ENCODE results near the gene ZNF106.

Gene ZNF106

GRCh38 chr15:42490671-42491538 lies at the start of gene ZNF106:
TSS of gene ZNF106 (minus strand) at chr15:42491141. CDS start at chr15:42472289, 18,852 bp downstream.
- DNase-seq (ENCODE audit: low spot score) = peak; percentile 61

GRCh38 chr15:42533246-42533645 lies 42.3 kb upstream of the ZNF106 start:
- DNase-seq (ENCODE audit: low spot score) = no peak

- no peak for DNase-seq (ENCODE audit: low spot score)
Observed at GRCh38 chr15:42528970-42529369, 38.0 kb upstream of the ZNF106 start.

- DNase-seq (ENCODE audit: low spot score) = no peak
Observed at GRCh38 chr15:42523331-42523730, 32.4 kb upstream of the ZNF106 start.

GRCh38 chr15:42511007-42511391 lies 20.1 kb upstream of the ZNF106 start:
- no peak for DNase-seq (ENCODE audit: low spot score)

GRCh38 chr15:42510258-42511006 lies 19.5 kb upstream of the ZNF106 start:
- DNase-seq (ENCODE audit: low spot score) = no peak

- no peak for DNase-seq (ENCODE audit: low spot score)
Observed at GRCh38 chr15:42508263-42508690, 17.3 kb upstream of the ZNF106 start.

- DNase-seq (ENCODE audit: low spot score) = no peak
Observed at GRCh38 chr15:42507514-42507913, 16.6 kb upstream of the ZNF106 start.

- DNase-seq (ENCODE audit: low spot score) = no peak
Observed at GRCh38 chr15:42504631-42505030, 13.7 kb upstream of the ZNF106 start.

GRCh38 chr15:42503825-42504224 lies 12.9 kb upstream of the ZNF106 start:
- no peak for DNase-seq (ENCODE audit: low spot score)

- no peak for DNase-seq (ENCODE audit: low spot score)
Observed at GRCh38 chr15:42502477-42502876, 11.5 kb upstream of the ZNF106 start.

- DNase-seq (ENCODE audit: low spot score) = no peak
Observed at GRCh38 chr15:42499858-42500609, 9.1 kb upstream of the ZNF106 start.

GRCh38 chr15:42498212-42499068 lies 7.5 kb upstream of the ZNF106 start:
- DNase-seq (ENCODE audit: low spot score) = no peak

- peak; percentile 87 for DNase-seq (ENCODE audit: low spot score)
Observed at GRCh38 chr15:42495361-42496212, 4.6 kb upstream of the ZNF106 start, which contains the start of gene SNAP23. TSS of gene SNAP23 (plus strand) at chr15:42495634. CDS start at chr15:42511847, 16,213 bp downstream.

- peak; percentile 15 for DNase-seq (ENCODE audit: low spot score)
Observed at GRCh38 chr15:42494998-42495360, 4.0 kb upstream of the ZNF106 start.

- DNase-seq (ENCODE audit: low spot score) = no peak
Observed at GRCh38 chr15:42493679-42494078, 2.7 kb upstream of the ZNF106 start.

- DNase-seq (ENCODE audit: low spot score) = no peak
Observed at GRCh38 chr15:42491539-42492225, 741 bp upstream of the ZNF106 start.

- peak; percentile 20 for DNase-seq (ENCODE audit: low spot score)
Observed at GRCh38 chr15:42490291-42490670, 660 bp downstream of the ZNF106 start.

- no peak for DNase-seq (ENCODE audit: low spot score)
Observed at GRCh38 chr15:42483677-42484076, 7.3 kb downstream of the ZNF106 start.

- no peak for DNase-seq (ENCODE audit: low spot score)
Observed at GRCh38 chr15:42482701-42483100, 8.2 kb downstream of the ZNF106 start.

All from HuH-7.5 (cell line).